ENCODE measurements around the gene PLAC1. TPM values are rescaled to one million over a fixed set of nuclear protein-coding genes. Genes with fewer than 3 reads are reported as not detected.

PLAC1 gene
- total RNA-seq, 1 experiment from 2014 or later: 2.6 TPM

DNA sequence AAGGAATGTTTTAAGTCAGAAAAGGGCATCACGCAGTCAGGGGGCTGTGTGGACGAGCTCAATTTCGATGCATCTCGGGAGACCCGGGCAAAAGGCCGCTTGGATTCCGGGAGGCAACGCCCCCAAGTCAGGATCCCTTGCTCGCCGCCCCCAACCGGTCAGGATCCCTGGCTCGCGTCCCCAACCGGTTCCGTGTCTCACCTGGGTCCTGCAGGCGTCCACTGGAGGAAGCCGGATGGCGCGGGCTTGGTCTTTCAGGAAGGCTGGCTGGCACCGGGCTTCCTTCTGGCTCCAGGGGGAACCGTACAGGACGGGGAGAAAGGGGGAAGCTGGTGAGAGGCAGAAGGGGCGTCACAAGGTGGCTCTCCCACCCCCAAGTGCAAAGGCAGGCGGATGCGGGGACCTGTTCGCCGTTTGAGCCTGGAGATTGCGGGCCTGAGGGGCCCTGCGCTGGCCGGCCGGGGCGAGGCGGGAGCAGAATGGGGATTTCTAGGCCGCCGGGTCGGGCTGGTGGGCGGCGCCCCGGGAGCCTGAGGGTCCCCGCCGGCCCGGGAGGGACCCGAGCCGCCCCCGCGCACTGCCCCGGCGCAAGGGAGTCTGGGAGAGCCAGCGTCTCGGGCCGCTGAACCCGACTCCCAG is 113.6 kb downstream of the PLAC1 start:
- H3K27me3 ChIP-seq (ENCODE audit: low read length): no peaks in the 10 kb centered on the region
- ATAC-seq (no peak), DNase-seq (no peak)
- peaks cover 37% of the 10 kb centered on the region for H3K79me2 ChIP-seq (ENCODE audit: low read length)
- POLR2A ChIA-PET (ENCODE audit: unreplicated experiment): no interaction called here
- CTCF ChIA-PET: no interaction called here
- TF ChIP-seq, protein P1, sequence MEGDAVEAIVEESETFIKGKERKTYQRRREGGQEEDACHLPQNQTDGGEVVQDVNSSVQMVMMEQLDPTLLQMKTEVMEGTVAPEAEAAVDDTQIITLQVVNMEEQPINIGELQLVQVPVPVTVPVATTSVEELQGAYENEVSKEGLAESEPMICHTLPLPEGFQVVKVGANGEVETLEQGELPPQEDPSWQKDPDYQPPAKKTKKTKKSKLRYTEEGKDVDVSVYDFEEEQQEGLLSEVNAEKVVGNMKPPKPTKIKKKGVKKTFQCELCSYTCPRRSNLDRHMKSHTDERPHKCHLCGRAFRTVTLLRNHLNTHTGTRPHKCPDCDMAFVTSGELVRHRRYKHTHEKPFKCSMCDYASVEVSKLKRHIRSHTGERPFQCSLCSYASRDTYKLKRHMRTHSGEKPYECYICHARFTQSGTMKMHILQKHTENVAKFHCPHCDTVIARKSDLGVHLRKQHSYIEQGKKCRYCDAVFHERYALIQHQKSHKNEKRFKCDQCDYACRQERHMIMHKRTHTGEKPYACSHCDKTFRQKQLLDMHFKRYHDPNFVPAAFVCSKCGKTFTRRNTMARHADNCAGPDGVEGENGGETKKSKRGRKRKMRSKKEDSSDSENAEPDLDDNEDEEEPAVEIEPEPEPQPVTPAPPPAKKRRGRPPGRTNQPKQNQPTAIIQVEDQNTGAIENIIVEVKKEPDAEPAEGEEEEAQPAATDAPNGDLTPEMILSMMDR (conservative IDR thresholded peaks at IDR 0.05; ENCODE audit: low read depth, low read length): no peak
- no peak for TF ChIP-seq EZH2 (IDR thresholded peaks at IDR 0.05; ENCODE audit: low read length, unreplicated experiment)
- no peak for TF ChIP-seq EZH2phosphoT487 (IDR thresholded peaks at IDR 0.05; ENCODE audit: borderline replicate concordance, low read length)
- H4K20me1 ChIP-seq (ENCODE audit: low read length): peaks cover 9% of the 10 kb centered on the region
- no peak overlapping the region for H3K27ac ChIP-seq (ENCODE audit: low read length)
- peaks cover 13% of the 10 kb centered on the region; the same call in 1 of the 2 replicates for H3K36me3 ChIP-seq (ENCODE audit: low read depth, low read length)
- intact Hi-C loops (cut with micrococcal nuclease): no loop called here
- no TSS peak for BruUV-seq (replicated peaks)
- no peaks in the 10 kb centered on the region for H3F3A ChIP-seq (ENCODE audit: low read length, unreplicated experiment)
- H3K9me2 ChIP-seq (replicated peaks; ENCODE audit: low read length): no peaks in the 10 kb centered on the region
- no peak overlapping the region for H3K4me3 ChIP-seq (ENCODE audit: low read length)
- peaks cover 30% of the 10 kb centered on the region for H3K4me1 ChIP-seq (ENCODE audit: insufficient read depth, low read length)
- no peak overlapping the region for H3K4me2 ChIP-seq (ENCODE audit: low read length)
- H3K9ac ChIP-seq (ENCODE audit: low read length): no peak overlapping the region
- no peaks in the 10 kb centered on the region for H3K9me3 ChIP-seq (ENCODE audit: low read length)
- H2AFZ ChIP-seq (ENCODE audit: low read length): no peak overlapping the region

DNA sequence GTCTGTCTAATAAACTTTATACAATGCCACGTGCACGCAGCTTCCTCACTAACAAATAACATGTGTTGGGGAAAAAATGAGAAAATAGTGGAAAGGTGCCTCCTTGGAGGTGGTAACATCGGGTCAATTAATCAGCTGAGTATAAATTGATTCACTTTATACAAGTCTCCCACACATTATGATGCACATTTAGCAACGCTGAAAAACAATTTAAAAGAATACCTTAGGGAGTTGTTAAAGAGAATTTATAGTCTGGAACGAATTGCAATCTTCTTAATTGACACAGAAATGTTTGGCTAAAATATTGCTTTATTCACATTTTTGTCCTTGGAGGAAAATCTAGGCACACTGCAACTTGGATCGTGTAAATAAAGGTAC is 114.1 kb downstream of the PLAC1 start:
- Histone ChIP-seq H3K36me3 (ENCODE audit: low read depth, low read length) (peaks cover 13% of the 10 kb centered on the region; the same call in 1 of the 2 replicates), H3K79me2 (ENCODE audit: low read length) (peaks cover 34% of the 10 kb centered on the region), H3K27ac (ENCODE audit: low read length) (no peak overlapping the region), H4K20me1 (ENCODE audit: low read length) (peaks cover 9% of the 10 kb centered on the region), H3K4me1 (ENCODE audit: insufficient read depth, low read length) (peaks cover 30% of the 10 kb centered on the region), H3K4me3 (ENCODE audit: low read length) (no peak overlapping the region), H3K27me3 (ENCODE audit: low read length) (no peaks in the 10 kb centered on the region), H3K4me2 (ENCODE audit: low read length) (no peak overlapping the region), H3F3A (ENCODE audit: low read length, unreplicated experiment) (no peaks in the 10 kb centered on the region), H2AFZ (ENCODE audit: low read length) (no peak overlapping the region), H3K9me2 (replicated peaks; ENCODE audit: low read length) (no peaks in the 10 kb centered on the region), H3K9ac (ENCODE audit: low read length) (no peak overlapping the region), H3K9me3 (ENCODE audit: low read length) (no peaks in the 10 kb centered on the region)
- CTCF ChIA-PET: no interaction called here
- ATAC-seq (no peak), DNase-seq (no peak)
- POLR2A ChIA-PET (ENCODE audit: unreplicated experiment): no interaction called here
- BruUV-seq (replicated peaks): no TSS peak
- TF ChIP-seq EZH2 (IDR thresholded peaks at IDR 0.05; ENCODE audit: low read length, unreplicated experiment) (no peak), EZH2phosphoT487 (IDR thresholded peaks at IDR 0.05; ENCODE audit: borderline replicate concordance, low read length) (no peak)
- TF ChIP-seq, protein P1 (conservative IDR thresholded peaks at IDR 0.05; ENCODE audit: low read depth, low read length): no peak
- intact Hi-C loops (cut with micrococcal nuclease): no loop called here

DNA sequence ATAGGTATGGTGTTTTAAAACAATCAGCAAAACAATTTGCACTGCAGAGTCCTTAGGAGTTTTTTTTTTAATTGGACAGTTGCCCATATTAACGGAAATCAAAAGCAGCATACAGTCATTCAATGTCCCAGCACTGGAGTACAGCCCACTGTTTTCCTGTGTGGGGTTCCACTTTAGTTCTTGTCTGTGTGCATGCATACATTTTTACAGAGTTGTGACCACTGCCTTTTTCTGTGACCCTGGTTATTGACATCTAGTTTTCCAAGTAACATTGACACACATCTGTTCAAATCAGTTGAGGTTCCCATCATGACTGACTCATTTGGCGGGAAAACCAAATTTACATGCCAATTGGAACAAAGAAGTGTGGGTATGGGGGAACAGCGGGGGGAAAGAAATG is 115.0 kb downstream of the PLAC1 start:
- POLR2A ChIA-PET (ENCODE audit: unreplicated experiment): no interaction called here
- no peaks in the 10 kb centered on the region for H3F3A ChIP-seq (ENCODE audit: low read length, unreplicated experiment)
- peaks cover 30% of the 10 kb centered on the region for H3K4me1 ChIP-seq (ENCODE audit: insufficient read depth, low read length)
- peaks cover 26% of the 10 kb centered on the region for H3K79me2 ChIP-seq (ENCODE audit: low read length)
- H3K9ac ChIP-seq (ENCODE audit: low read length): no peak overlapping the region
- no peak for DNase-seq
- intact Hi-C loops (cut with micrococcal nuclease): no loop called here
- BruUV-seq (replicated peaks): no TSS peak
- H3K36me3 ChIP-seq (ENCODE audit: low read depth, low read length): peaks cover 13% of the 10 kb centered on the region; the same call in 1 of the 2 replicates
- H3K27ac ChIP-seq (ENCODE audit: low read length): no peak overlapping the region
- TF ChIP-seq EZH2 (IDR thresholded peaks at IDR 0.05; ENCODE audit: low read length, unreplicated experiment): no peak
- TF ChIP-seq, protein P1 (conservative IDR thresholded peaks at IDR 0.05; ENCODE audit: low read depth, low read length): no peak
- TF ChIP-seq EZH2phosphoT487 (IDR thresholded peaks at IDR 0.05; ENCODE audit: borderline replicate concordance, low read length): no peak
- H3K4me2 ChIP-seq (ENCODE audit: low read length): peak overlapping the region; percentile 18; the same call in 1 of the 2 replicates
- H3K27me3 ChIP-seq (ENCODE audit: low read length): no peaks in the 10 kb centered on the region
- CTCF ChIA-PET: no interaction called here
- no peaks in the 10 kb centered on the region for H3K9me2 ChIP-seq (replicated peaks; ENCODE audit: low read length)
- peaks cover 9% of the 10 kb centered on the region for H4K20me1 ChIP-seq (ENCODE audit: low read length)
- H3K9me3 ChIP-seq (ENCODE audit: low read length): no peaks in the 10 kb centered on the region
- no peak for ATAC-seq
- H2AFZ ChIP-seq (ENCODE audit: low read length): no peak overlapping the region
- no peak overlapping the region for H3K4me3 ChIP-seq (ENCODE audit: low read length)
